OCI-LY7 (cell line): ENCODE results near the gene LZTS2. TPM values are rescaled to one million over a fixed set of nuclear protein-coding genes. Genes with fewer than 3 reads are reported as not detected.

Experiments used
- BruUV-seq: library from RNA; stranded (reverse); fragments of 400-500 nt; replicated peaks from 2 replicates; lab custom pipeline; 2021; lab: Mats Ljungman, UMichigan
- CTCF ChIA-PET: fragments of 300-600 bp; sonication (Branson Sonifier 250); formaldehyde crosslinking; loops from one replicate; lab custom pipeline; 2022; ENCODE audit warnings: antibody characterized with exemption; ENCODE audit not compliant: unreplicated experiment; lab: Charles Lee
- POLR2A ChIA-PET: fragments of 300-600 bp; sonication (Branson Sonifier 250); formaldehyde crosslinking; loops from one replicate; lab custom pipeline; 2022; ENCODE audit warnings: antibody characterized with exemption; lab: Charles Lee
- DNase-seq: peaks from one replicate; pipeline ENCODE4 v3.0.0-alpha.2; 2015; ENCODE audit warnings: low spot score
- H2AFZ ChIP-seq: fragments of 200-600 bp; sonication (generic), shearing (Covaris generic); 2 replicates; pipeline ENCODE4 v1.6.1; 2014; ENCODE audit warnings: mild to moderate bottlenecking, antibody characterized with exemption, low read length, moderate library complexity
- H3K27ac ChIP-seq: fragments of 200-600 bp; sonication (generic); 2 replicates; pipeline ENCODE4 v1.5.1; 2014; ENCODE audit warnings: mixed run types, low read depth, mild to moderate bottlenecking, moderate library complexity, low read length, inconsistent platforms; ENCODE audit not compliant: poor library complexity, severe bottlenecking
- H3K36me3 ChIP-seq: fragments of 200-600 bp; sonication (generic); 2 replicates; pipeline ENCODE4 v1.6.1; 2014; ENCODE audit warnings: mild to moderate bottlenecking, antibody characterized with exemption, low read length, moderate library complexity, mixed read lengths; ENCODE audit not compliant: insufficient read depth
- H3K4me1 ChIP-seq: fragments of 200-600 bp; sonication (generic); 2 replicates; pipeline ENCODE4 v1.5.1; 2014; ENCODE audit warnings: mild to moderate bottlenecking, low read length; ENCODE audit not compliant: insufficient read depth, poor library complexity, severe bottlenecking
- H3K4me2 ChIP-seq: fragments of 200-600 bp; sonication (generic); 2 replicates; pipeline ENCODE4 v1.6.1; 2014; ENCODE audit warnings: mild to moderate bottlenecking, low read length
- H3K4me3 ChIP-seq: fragments of 200-600 bp; sonication (generic); 2 replicates; pipeline ENCODE4 v1.5.1; 2014; ENCODE audit warnings: mild to moderate bottlenecking, low read depth, low read length; ENCODE audit not compliant: poor library complexity, severe bottlenecking
- H3K79me2 ChIP-seq: fragments of 200-600 bp; sonication (generic); 2 replicates; pipeline ENCODE4 v1.6.1; 2016; ENCODE audit warnings: low read depth, mild to moderate bottlenecking, low read length, moderate library complexity, mixed read lengths; ENCODE audit not compliant: insufficient read depth
- H3K9me2 ChIP-seq: fragments of 200-600 bp; sonication (generic); 2 replicates; pipeline ENCODE4 v1.6.1; 2016; ENCODE audit warnings: mild to moderate bottlenecking, low read length, mixed read lengths; ENCODE audit not compliant: insufficient read depth
- H3K9me3 ChIP-seq: fragments of 200-600 bp; sonication (generic); 2 replicates; pipeline ENCODE4 v1.6.1; 2014; ENCODE audit warnings: mild to moderate bottlenecking, mixed run types, low read length, mixed read lengths
- H4K20me1 ChIP-seq: fragments of 200-600 bp; sonication (generic); 2 replicates; pipeline ENCODE4 v1.6.1; 2014; ENCODE audit warnings: mild to moderate bottlenecking, antibody characterized with exemption, low read length, moderate library complexity, mixed read lengths; ENCODE audit not compliant: insufficient read depth
- CTCF ChIP-seq: fragments of 200-600 bp; sonication (generic); conservative IDR thresholded peaks from 2 replicates; pipeline ENCODE4 v1.5.1; 2014; ENCODE audit warnings: mild to moderate bottlenecking, antibody characterized with exemption, low read length, moderate library complexity, mixed read lengths
- EZH2phosphoT487 ChIP-seq: fragments of 200-600 bp; sonication (generic); IDR thresholded peaks from 2 replicates; pipeline ENCODE4 v1.6.1; 2018; ENCODE audit warnings: low read depth, borderline replicate concordance, mild to moderate bottlenecking, mixed run types, antibody characterized with exemption, low read length, moderate library complexity, mixed read lengths
- intact Hi-C: fragments of 100-400 bp; cut with micrococcal nuclease; formaldehyde crosslinking; loops from one replicate; pipeline ENCODE4 v1.10.0; 2022; ENCODE audit not compliant: unreplicated experiment
- total RNA-seq, 2 experiments: library from RNA; depleted of rRNA in 1 of 2; stranded (reverse); fragments of >200 nt in 1 of 2; shearing (Covaris generic) in 1 of 2; gene quantifications; 2 replicates each; pipeline ENCODE4 v1.2.3, GENCODE V29; 2014 to 2022

The LZTS2 gene
- total RNA-seq, 2 experiments from 2014 or later = 13.6 to 20.3 TPM

GRCh38 chr10:100968863-100969186 is 30.8 kb upstream of the LZTS2 start:
- intact Hi-C loops = loop anchor here (2.0 kb wide), 1 partner anchor 46 kb away; no protein-coding TSS in a partner anchor
- Histone ChIP-seq H2AFZ (peak overlapping the region; percentile 8; the same call in 1 of the 2 replicates), H3K27ac (no peak overlapping the region), H3K9me2 (no peaks in the 10 kb centered on the region), H4K20me1 (no peaks in the 10 kb centered on the region), H3K36me3 (peaks cover 12% of the 10 kb centered on the region; the same call in 1 of the 2 replicates), H3K9me3 (no peaks in the 10 kb centered on the region), H3K79me2 (no peaks in the 10 kb centered on the region), H3K4me3 (peak overlapping the region; percentile 52), H3K4me1 (peaks cover 14% of the 10 kb centered on the region), H3K4me2 (peak overlapping the region; percentile 67)
- no peak for TF ChIP-seq CTCF
- no peak for TF ChIP-seq EZH2phosphoT487
- ChIA-PET POLR2A (interaction anchor here (0.6 kb wide), 1 partner anchor 971 kb away, joined by 5 read pairs; no protein-coding TSS in a partner anchor), CTCF (interaction anchor here (0.6 to 1.2 kb wide), 2 partner anchors 33 to 46 kb away, joined by 3 to 5 read pairs; no protein-coding TSS in a partner anchor)
- no TSS peak for BruUV-seq
- DNase-seq = no peak

GRCh38 chr10:100969187-100970075 is 30.2 kb upstream of the LZTS2 start, which contains the start of gene SEMA4G:
Gene SEMA4G (plus strand): TSS chr10:100969504. CDS start chr10:100972913, 3,409 bp downstream.
- Histone ChIP-seq H3K27ac (no peak within 1 kb of the TSS), H3K4me2 (peak within 1 kb of the TSS; percentile 67), H3K9me3 (no peaks in the 10 kb centered on the region), H3K4me3 (peak within 1 kb of the TSS; percentile 52), H2AFZ (peak within 1 kb of the TSS; percentile 8; the same call in 1 of the 2 replicates), H3K36me3 (peaks cover 9% of the 10 kb centered on the region; the same call in 1 of the 2 replicates), H3K79me2 (no peaks in the 10 kb centered on the region), H3K4me1 (peaks cover 14% of the 10 kb centered on the region), H3K9me2 (no peaks in the 10 kb centered on the region), H4K20me1 (no peaks in the 10 kb centered on the region)
- CTCF ChIA-PET = interaction anchor here (0.9 to 1.2 kb wide), 2 partner anchors 12 to 45 kb away, joined by 3 read pairs; no protein-coding TSS in a partner anchor
- POLR2A ChIA-PET = interaction anchor here (0.5 kb wide), 1 partner anchor 48 kb away, joined by 3 read pairs; no protein-coding TSS in a partner anchor
- intact Hi-C loops = loop anchor here (2.0 kb wide), 1 partner anchor 45 kb away; no protein-coding TSS in a partner anchor
- peak; percentile 69 for DNase-seq
- TF ChIP-seq EZH2phosphoT487 = no peak
- TF ChIP-seq CTCF = peak; percentile 77
- BruUV-seq = no TSS peak
